Measurements from ENCODE around the gene LHFPL6.

The LHFPL6 gene

DNA sequence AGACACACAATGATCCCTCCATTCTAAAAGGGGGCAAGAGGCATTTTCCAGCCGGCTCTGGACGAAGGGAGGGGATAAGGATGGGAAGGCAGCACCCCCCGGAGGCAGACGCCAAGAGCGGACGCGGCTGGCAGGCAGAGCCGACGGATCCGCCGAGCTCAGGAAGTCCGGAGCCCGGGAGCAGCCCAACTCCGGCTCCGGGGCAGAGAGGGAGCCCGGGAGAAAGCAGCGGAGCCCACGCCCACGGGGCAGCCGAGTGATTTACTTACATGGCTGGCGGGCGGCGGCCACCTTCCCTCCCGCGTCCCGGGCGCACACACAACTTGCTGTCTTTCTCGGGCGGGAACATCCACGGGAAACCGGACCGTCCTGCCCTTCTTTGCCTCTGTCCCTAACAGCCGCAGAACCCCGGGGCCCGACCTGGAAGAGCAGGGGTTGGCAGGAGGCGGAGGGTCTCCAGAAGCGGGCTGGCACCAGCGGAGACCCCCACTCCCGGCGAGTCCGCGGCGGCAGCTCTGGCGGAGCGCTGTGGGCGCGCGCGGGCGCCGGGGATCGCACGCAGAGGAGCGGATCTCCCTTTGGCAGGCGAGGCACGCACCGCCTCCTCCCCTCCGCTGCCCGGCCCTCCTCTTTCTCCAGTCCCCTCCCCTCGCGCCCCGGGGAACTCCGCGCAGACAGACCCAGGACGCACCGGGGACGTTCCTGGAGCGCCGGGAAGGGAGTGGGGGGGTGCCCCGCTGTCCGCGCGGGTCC, at the start of gene LHFPL6:
LHFPL6 (minus strand) TSS at position 580 of the 753 bp plus-strand sequence.
- DNase-seq (ENCODE audit: low read depth), result no peak

GRCh38 chr13:39646122-39646521, 43.1 kb upstream of the LHFPL6 start:
- DNase-seq (ENCODE audit: low read depth), result no peak

- no peak for DNase-seq (ENCODE audit: low read depth)
These were observed 38.7 kb upstream of the LHFPL6 start for GRCh38 chr13:39641645-39642044.

- DNase-seq (ENCODE audit: low read depth), result no peak
These were observed 34.9 kb upstream of the LHFPL6 start for GRCh38 chr13:39637890-39638289.

- no peak for DNase-seq (ENCODE audit: low read depth)
These were observed 32.6 kb upstream of the LHFPL6 start for GRCh38 chr13:39635564-39635963.

GRCh38 chr13:39632994-39633393, 30.0 kb upstream of the LHFPL6 start:
- DNase-seq (ENCODE audit: low read depth), result no peak

- DNase-seq (ENCODE audit: low read depth), result no peak
These were observed 28.3 kb upstream of the LHFPL6 start for GRCh38 chr13:39631307-39631706.

DNA sequence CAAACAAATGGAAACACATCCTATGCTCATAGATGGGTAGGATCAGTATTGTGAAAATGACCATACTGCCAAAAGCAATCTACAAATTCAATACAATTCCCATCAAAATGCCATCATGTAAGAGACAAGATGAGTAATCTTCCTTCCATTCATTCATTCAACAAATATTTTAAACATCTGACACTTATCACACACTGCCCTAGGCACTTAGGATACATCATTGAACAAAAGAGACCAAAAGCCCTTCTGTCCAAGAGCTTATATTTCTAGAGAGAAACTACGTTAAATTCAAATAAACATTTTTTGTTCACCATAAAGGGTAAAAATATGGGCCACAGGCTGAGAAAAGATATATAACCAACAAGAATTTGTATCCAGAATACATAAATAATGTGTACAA, 20.5 kb upstream of the LHFPL6 start:
- no peak for DNase-seq (ENCODE audit: low read depth)

DNA sequence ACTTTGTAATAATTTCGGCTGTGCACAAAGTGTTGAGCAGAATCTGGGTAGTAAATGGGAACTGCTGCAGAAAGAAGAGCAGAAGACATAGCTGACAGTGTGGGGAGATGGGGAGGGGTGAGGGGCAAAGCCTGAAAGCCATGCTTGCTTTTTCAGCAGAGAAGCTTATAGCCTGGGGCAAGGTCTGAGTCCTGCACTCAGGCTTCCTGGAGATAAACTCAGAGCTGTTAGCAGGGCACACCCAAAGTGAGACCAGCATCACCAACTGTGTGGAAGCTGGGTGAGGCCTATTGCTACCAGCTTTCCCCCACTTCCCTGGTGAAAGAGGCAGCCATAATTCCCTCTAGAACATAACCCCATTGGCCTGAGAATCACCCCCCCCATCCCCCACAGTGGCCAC, 15.6 kb upstream of the LHFPL6 start:
- DNase-seq (ENCODE audit: low read depth), result no peak

DNA sequence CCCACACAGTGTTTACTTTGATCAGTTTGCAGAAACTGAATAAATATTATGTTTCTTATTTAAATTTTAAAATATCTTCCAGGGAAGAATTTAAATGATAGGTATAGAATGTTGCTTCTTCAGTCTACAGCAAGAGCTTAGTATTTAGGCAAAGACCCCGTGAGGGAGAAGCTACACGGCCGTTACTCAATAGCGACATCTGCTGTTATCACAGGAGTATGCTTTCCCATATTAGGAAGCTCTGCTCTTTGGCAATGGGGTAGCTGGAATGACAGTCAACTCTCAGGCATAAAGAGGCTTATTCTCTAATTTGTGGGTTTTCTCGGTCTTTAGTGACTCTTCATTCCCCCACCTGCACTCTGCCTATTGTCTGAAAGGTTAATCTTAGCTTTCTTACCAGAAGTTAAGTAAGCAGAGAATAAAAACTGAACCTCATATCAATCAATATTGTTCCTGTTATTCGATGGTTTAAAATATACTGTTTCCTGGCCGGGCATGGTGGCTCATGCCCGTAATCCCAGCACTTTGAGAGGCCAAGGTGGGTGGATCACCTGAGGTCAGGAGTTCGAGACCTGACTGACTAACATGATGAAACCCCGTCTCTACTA, 13.2 kb upstream of the LHFPL6 start:
- no peak for DNase-seq (ENCODE audit: low read depth)

DNA sequence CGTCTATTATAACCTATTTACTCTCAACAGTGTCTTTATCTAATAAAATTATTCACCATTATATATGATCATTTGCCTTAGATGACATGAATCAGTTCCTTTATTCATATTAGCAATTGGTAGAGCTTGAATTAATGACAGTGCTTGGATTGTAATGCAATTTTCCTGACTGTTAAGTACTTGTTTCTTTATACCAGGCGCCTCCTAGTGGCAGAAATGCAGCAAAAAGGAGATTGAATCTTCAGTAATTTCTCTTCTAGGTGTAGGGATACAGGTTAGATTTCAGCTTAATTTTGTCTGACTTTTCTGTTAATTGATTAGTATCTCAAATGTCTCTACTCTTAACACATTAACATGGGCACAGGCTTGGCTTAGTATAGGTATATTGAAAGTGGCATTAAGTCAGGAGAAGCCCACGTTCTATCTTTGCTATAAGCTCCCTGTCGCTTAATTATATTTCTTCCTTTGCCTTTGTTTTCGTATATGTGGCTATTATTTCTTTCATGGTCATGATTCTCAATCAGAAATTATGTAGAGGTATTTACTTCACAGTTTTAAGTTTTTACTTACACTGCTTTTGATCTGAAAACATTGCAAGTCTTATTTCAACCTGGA, 9.1 kb upstream of the LHFPL6 start:
- DNase-seq (ENCODE audit: low read depth), result no peak

- no peak for DNase-seq (ENCODE audit: low read depth)
These were observed 4.9 kb upstream of the LHFPL6 start for GRCh38 chr13:39607876-39608275.

DNA sequence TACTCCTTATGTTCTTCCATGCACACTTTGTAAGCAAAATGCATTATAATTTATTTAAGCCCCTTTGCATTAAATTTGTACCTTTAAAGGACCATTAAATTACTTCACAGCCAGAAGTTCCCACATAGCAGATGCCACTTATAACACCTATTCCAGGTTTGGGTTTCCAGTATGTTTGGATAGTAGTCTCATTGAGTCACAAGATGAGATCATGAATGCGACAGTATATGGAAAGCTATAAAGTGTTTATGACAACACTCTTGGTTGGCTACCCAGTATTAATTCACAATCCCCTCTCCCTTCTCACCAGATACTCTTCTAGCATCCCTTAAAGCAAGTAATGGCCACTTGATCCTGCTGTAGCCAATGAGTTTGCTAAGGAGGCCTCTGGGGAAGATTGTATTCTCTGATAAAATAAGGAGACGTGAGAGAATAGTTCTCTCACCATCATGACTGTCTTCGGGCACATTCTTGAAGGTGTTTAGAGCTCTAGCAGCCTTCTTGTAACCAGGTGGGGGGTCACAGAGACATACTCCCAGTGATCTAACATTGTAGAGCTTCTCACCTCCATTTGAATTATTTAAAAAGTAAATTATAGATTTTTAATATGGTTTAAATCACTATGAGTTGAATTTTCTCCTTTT, 2.8 kb upstream of the LHFPL6 start:
- DNase-seq (ENCODE audit: low read depth), result no peak

DNA sequence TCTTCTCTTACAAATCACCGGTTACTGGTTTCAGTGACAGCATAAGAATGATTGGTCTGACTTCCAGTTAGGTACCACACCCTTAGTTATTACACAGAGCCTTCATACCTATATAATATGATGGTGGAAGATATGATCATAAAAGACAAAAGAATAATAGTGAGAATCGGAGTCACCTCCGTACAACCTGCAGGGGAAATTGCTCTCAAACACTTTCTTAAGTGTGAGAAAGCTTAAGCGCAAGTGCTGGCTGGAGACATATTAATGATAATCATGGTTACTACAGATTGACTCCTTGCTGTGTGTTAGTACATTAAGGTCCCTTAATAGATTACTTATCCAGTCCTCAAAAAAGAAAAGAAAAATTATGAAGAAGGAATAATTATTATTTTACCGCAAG, 1.8 kb upstream of the LHFPL6 start:
- no peak for DNase-seq (ENCODE audit: low read depth)

GRCh38 chr13:39603424-39603947, 493 bp upstream of the LHFPL6 start:
- DNase-seq (ENCODE audit: low read depth), result no peak

DNA sequence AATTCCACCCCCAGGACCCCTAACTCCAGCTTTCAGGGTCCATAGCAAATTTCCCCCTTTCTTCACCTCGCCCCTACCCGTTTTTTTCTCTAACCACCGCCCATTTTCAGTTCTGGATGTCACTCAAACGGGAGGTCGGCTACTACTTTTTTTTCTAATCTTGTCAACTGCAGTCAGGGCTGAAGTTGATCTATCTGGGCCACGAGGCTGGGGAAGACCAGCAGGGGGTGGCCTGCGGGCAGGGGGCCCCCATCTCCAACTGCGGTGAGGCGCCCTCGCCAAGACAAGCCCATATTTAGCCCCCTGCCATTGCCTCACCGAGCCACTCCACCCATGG, 748 bp downstream of the LHFPL6 start:
- no peak for DNase-seq (ENCODE audit: low read depth)

DNA sequence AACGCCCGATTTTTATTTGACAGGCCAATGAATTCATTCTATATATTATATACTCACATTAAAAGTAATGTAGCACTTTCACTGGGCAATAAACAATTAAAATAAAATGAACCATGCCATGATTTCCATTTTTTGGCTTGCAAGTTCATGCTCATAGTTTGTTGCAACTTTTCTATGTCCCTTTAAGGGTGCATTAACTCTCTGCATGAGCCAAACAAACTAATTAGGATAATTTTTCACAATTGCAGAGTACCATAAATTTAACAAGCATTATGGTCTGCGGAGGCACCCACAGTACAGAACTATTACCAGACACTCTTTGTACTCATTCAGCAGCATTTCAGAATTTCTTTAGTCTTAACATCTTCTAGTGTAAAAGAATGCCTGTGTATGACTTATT, 1.4 kb downstream of the LHFPL6 start:
- no peak for DNase-seq (ENCODE audit: low read depth)

DNA sequence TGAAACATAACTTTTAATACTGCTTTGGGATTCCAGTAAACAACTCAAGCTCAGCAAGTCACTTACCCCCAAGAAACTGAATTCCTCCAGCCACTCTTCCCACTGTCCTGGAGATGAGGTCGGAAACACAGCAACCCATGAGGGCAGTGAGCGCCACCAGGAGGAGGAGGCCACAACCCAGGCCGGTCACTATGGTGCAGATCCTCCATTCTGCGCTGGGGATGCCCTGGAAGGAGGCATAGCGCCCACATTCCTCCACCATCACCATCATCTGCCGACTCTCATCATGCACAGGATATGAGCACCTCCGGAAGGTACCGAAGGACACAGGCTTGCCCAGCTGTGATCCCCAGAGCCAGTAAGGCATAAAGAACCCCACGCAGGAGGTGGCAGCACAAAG, 2.2 kb downstream of the LHFPL6 start:
- DNase-seq (ENCODE audit: low read depth), result no peak

DNA sequence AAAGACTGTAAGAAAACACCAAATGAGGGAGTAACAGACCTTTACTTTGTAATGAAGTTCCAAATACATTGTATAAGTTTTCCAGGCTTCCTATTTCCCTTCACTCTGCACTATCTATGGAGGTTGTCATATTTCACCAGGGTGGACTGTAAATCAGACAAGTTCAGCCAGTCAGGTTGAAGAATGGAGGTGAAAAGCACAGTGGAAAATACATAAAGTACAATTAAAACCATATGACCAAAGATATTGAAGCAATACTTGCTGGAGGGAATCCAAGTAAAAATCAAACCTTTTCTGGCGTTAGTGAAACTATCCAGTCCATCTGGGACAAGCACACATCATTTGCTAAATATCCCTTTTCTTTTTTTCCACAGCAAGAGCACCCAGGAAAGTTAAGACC, 3.2 kb downstream of the LHFPL6 start:
- no peak for DNase-seq (ENCODE audit: low read depth)

GRCh38 chr13:39599012-39599411, 4.0 kb downstream of the LHFPL6 start:
- no peak for DNase-seq (ENCODE audit: low read depth)

DNA sequence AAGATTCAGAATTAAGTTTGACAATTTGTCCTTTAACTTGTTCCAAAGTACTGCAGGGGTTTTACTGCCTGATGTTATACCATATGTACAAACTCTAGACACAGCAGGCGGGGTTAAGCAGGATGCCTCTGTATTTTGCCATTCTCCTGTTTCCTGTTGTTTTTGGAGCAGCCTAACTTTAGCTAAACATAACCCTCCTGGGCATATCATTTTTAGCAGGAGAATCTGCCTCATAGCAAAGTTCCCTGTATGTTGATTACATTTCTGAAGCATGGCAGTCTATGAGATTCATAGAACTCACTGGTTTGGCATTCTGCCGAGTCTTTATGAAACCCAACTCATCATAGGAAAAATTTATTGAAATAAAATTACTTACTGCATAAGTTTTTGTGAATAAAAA, 5.2 kb downstream of the LHFPL6 start:
- DNase-seq (ENCODE audit: low read depth), result no peak

- DNase-seq (ENCODE audit: low read depth), result no peak
These were observed 6.3 kb downstream of the LHFPL6 start for GRCh38 chr13:39596685-39597084.

DNA sequence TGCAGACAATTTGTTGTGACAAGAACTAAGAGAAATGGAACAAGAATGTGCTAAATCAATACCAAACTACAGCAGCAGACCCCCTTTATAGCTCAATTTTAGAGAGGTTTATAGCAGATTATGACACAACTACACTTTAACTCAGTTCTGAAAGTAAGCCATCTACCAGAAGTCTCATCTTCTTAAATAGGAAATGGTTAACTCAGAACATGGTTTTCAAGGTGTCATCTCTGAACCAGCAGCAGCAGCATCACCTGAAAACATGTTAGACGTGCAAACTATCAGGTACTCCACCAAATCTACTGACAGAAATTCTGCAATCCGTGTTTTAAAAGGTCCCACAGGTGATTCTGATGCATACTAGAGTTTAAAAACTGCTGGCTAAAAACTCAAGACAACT, 6.8 kb downstream of the LHFPL6 start:
- DNase-seq (ENCODE audit: low read depth), result no peak

Data from activated T-helper 1 cell treated with Interleukin-2 at 50 U/mL for 16 hours (primary cell).